ENCODE results near the gene SCYL1. TPM values are rescaled to one million over a fixed set of nuclear protein-coding genes. Genes with fewer than 3 reads are reported as not detected.

The SCYL1 gene
- total RNA-seq, 1 experiment from 2014 or later = 104 TPM

GRCh38 chr11:65489706-65490320 is 35.1 kb upstream of the SCYL1 start:
- BruUV-seq (replicated peaks) = no TSS peak
- H3K27ac ChIP-seq (ENCODE audit: low read depth, low read length) = peak overlapping the region; percentile 98
- no peaks in the 10 kb centered on the region for H3K27me3 ChIP-seq (ENCODE audit: insufficient read depth, low read length)
- CTCF ChIA-PET = interaction anchor here (1.2 to 1.5 kb wide), 3 partner anchors 11 to 21 kb away, joined by 4 to 11 read pairs (median 7); no protein-coding TSS in a partner anchor
- H3K4me2 ChIP-seq (ENCODE audit: low read length) = peak overlapping the region; percentile 77
- TF ChIP-seq EGR1 (IDR thresholded peaks at IDR 0.05; ENCODE audit: low read depth) (no peak), SP1 (IDR thresholded peaks at IDR 0.05; ENCODE audit: low read depth) (no peak), FOSL1 (IDR thresholded peaks at IDR 0.05; ENCODE audit: low read depth) (no peak), MAX (IDR thresholded peaks at IDR 0.05) (no peak), JUND (IDR thresholded peaks at IDR 0.05) (no peak), CEBPB (IDR thresholded peaks at IDR 0.05; ENCODE audit: low read depth) (no peak), ZNF274 (IDR thresholded peaks at IDR 0.05; ENCODE audit: low read depth, low read length) (no peak), SIN3A (IDR thresholded peaks at IDR 0.05; ENCODE audit: low read depth) (no peak), REST (IDR thresholded peaks at IDR 0.05; ENCODE audit: low read depth) (no peak), ZFX (IDR thresholded peaks at IDR 0.05) (peak; percentile 42; the same call in 1 of the 2 replicates), TCF7L2 (IDR thresholded peaks at IDR 0.05; ENCODE audit: borderline replicate concordance, extremely low read depth, insufficient read depth, insufficient read length) (peak; percentile 48)
- intact Hi-C loops (cut with micrococcal nuclease) = no loop called here
- no peak overlapping the region for H3K4me3 ChIP-seq (replicated peaks in 1 of 2; ENCODE audit: low read depth in 1 of 2, low read length in 2 of 2)
- H3K79me2 ChIP-seq (ENCODE audit: insufficient read depth, low read length) = 0 out of 2 replicates have a peak, but pooled peaks cover 10% of the 10 kb centered on the region
- H3K9me2 ChIP-seq (ENCODE audit: insufficient read depth) = no peaks in the 10 kb centered on the region
- no peaks in the 10 kb centered on the region for H4K20me1 ChIP-seq (ENCODE audit: insufficient read depth)
- H3K4me1 ChIP-seq (ENCODE audit: control insufficient read depth in 1 of 2, insufficient read depth in 2 of 2, low read length in 2 of 2) = peaks cover 94 to 99% of the 10 kb centered on the region in 2 experiments
- POLR2A ChIA-PET = interaction anchor here (1.1 to 26.7 kb wide), 4 partner anchors 13 to 320 kb away, joined by 3 to 1499 read pairs (median 742); partner anchors contain the start of genes MALAT1, NEAT1 and SPDYC
- ATAC-seq (no peak), DNase-seq (ENCODE audit: low read depth, low spot score) (no peak)
- H3K36me3 ChIP-seq (ENCODE audit: control insufficient read depth in 1 of 2, insufficient read depth in 2 of 2, low read length in 2 of 2) = no peaks in the 10 kb centered on the region
- H3K9me3 ChIP-seq (ENCODE audit: control insufficient read depth in 1 of 2, insufficient read depth in 1 of 2, low read depth in 1 of 2, low read length in 2 of 2) = no peaks in the 10 kb centered on the region
- RAD21 ChIA-PET (ENCODE audit: low non-redundant PET in 1 of 2, low total read pairs in 2 of 2, uncharacterized antibody in 2 of 2, unreplicated experiment in 2 of 2) = interaction anchor here in 1 of 2 experiments (0.5 kb wide), 1 partner anchor 41 kb away, joined by 4 read pairs; no protein-coding TSS in a partner anchor
- no peak overlapping the region for H2AFZ ChIP-seq (ENCODE audit: low read depth, low read length, poor library complexity, severe bottlenecking)
- peak overlapping the region; percentile 67 for H3K9ac ChIP-seq (ENCODE audit: low read length)
